ENCODE results near the gene SLC17A2.

DNA sequence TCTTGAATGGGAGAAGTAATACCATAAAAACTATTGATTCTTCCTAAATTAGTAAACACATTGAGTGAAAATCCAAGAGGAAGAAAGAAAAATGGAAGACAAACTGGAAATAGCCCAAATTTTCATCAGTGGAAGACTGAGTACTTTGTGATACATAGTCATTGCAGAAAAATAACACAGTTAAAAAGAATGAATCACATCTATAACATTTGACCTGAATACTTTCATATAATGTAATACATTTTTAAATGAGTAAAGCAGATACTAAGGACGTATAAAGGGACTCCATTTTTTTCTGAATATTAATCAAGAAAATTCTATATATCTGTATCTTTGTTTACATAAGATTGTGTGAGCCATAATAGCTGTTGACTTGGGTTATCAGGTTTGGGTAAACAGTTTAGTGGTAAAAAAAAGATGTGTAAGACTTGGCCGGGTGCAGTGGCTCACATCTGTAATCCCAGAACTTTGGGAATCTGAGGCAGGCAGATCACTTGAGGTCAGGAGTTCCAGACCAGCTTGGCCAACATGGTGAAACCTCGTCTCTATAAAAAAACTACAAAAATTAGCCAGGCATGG lies 4.3 kb upstream of the SLC17A2 start:
- TF ChIP-seq, protein P1, sequence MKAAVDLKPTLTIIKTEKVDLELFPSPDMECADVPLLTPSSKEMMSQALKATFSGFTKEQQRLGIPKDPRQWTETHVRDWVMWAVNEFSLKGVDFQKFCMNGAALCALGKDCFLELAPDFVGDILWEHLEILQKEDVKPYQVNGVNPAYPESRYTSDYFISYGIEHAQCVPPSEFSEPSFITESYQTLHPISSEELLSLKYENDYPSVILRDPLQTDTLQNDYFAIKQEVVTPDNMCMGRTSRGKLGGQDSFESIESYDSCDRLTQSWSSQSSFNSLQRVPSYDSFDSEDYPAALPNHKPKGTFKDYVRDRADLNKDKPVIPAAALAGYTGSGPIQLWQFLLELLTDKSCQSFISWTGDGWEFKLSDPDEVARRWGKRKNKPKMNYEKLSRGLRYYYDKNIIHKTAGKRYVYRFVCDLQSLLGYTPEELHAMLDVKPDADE (IDR thresholded peaks at IDR 0.05), result no peak
- TF ChIP-seq, protein P2, sequence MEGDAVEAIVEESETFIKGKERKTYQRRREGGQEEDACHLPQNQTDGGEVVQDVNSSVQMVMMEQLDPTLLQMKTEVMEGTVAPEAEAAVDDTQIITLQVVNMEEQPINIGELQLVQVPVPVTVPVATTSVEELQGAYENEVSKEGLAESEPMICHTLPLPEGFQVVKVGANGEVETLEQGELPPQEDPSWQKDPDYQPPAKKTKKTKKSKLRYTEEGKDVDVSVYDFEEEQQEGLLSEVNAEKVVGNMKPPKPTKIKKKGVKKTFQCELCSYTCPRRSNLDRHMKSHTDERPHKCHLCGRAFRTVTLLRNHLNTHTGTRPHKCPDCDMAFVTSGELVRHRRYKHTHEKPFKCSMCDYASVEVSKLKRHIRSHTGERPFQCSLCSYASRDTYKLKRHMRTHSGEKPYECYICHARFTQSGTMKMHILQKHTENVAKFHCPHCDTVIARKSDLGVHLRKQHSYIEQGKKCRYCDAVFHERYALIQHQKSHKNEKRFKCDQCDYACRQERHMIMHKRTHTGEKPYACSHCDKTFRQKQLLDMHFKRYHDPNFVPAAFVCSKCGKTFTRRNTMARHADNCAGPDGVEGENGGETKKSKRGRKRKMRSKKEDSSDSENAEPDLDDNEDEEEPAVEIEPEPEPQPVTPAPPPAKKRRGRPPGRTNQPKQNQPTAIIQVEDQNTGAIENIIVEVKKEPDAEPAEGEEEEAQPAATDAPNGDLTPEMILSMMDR (conservative IDR thresholded peaks at IDR 0.05; ENCODE audit: low read depth in 2 of 2), result no peak
- TF ChIP-seq, protein P3, sequence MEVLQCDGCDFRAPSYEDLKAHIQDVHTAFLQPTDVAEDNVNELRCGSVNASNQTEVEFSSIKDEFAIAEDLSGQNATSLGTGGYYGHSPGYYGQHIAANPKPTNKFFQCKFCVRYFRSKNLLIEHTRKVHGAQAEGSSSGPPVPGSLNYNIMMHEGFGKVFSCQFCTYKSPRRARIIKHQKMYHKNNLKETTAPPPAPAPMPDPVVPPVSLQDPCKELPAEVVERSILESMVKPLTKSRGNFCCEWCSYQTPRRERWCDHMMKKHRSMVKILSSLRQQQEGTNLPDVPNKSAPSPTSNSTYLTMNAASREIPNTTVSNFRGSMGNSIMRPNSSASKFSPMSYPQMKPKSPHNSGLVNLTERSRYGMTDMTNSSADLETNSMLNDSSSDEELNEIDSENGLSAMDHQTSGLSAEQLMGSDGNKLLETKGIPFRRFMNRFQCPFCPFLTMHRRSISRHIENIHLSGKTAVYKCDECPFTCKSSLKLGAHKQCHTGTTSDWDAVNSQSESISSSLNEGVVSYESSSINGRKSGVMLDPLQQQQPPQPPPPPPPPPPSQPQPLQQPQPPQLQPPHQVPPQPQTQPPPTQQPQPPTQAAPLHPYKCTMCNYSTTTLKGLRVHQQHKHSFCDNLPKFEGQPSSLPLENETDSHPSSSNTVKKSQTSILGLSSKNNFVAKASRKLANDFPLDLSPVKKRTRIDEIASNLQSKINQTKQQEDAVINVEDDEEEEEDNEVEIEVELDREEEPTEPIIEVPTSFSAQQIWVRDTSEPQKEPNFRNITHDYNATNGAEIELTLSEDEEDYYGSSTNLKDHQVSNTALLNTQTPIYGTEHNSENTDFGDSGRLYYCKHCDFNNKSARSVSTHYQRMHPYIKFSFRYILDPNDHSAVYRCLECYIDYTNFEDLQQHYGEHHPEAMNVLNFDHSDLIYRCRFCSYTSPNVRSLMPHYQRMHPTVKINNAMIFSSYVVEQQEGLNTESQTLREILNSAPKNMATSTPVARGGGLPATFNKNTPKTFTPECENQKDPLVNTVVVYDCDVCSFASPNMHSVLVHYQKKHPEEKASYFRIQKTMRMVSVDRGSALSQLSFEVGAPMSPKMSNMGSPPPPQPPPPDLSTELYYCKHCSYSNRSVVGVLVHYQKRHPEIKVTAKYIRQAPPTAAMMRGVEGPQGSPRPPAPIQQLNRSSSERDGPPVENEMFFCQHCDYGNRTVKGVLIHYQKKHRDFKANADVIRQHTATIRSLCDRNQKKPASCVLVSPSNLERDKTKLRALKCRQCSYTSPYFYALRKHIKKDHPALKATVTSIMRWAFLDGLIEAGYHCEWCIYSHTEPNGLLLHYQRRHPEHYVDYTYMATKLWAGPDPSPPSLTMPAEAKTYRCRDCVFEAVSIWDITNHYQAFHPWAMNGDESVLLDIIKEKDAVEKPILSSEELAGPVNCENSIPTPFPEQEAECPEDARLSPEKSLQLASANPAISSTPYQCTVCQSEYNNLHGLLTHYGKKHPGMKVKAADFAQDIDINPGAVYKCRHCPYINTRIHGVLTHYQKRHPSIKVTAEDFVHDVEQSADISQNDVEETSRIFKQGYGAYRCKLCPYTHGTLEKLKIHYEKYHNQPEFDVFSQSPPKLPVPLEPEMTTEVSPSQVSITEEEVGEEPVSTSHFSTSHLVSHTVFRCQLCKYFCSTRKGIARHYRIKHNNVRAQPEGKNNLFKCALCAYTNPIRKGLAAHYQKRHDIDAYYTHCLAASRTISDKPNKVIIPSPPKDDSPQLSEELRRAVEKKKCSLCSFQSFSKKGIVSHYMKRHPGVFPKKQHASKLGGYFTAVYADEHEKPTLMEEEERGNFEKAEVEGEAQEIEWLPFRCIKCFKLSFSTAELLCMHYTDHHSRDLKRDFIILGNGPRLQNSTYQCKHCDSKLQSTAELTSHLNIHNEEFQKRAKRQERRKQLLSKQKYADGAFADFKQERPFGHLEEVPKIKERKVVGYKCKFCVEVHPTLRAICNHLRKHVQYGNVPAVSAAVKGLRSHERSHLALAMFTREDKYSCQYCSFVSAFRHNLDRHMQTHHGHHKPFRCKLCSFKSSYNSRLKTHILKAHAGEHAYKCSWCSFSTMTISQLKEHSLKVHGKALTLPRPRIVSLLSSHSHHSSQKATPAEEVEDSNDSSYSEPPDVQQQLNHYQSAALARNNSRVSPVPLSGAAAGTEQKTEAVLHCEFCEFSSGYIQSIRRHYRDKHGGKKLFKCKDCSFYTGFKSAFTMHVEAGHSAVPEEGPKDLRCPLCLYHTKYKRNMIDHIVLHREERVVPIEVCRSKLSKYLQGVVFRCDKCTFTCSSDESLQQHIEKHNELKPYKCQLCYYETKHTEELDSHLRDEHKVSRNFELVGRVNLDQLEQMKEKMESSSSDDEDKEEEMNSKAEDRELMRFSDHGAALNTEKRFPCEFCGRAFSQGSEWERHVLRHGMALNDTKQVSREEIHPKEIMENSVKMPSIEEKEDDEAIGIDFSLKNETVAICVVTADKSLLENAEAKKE (CRISPR knock-in tag; IDR thresholded peaks at IDR 0.05), result no peak
- TF ChIP-seq POLR2AphosphoS5 (IDR thresholded peaks at IDR 0.05; ENCODE audit: low read depth) (no peak), EZH2 (IDR thresholded peaks at IDR 0.05; ENCODE audit: low read depth, unreplicated experiment) (no peak), EZH2phosphoT487 (IDR thresholded peaks at IDR 0.05; ENCODE audit: unreplicated experiment) (no peak), CREB1 (CRISPR knock-in tag; IDR thresholded peaks at IDR 0.05; ENCODE audit: low read depth) (no peak), STAT1 (IDR thresholded peaks at IDR 0.05; ENCODE audit: unreplicated experiment) (no peak), JUNB (IDR thresholded peaks at IDR 0.05; ENCODE audit: unreplicated experiment) (no peak), ZNF114 (CRISPR knock-in tag; IDR thresholded peaks at IDR 0.05) (no peak)
- TF ChIP-seq, protein P4, sequence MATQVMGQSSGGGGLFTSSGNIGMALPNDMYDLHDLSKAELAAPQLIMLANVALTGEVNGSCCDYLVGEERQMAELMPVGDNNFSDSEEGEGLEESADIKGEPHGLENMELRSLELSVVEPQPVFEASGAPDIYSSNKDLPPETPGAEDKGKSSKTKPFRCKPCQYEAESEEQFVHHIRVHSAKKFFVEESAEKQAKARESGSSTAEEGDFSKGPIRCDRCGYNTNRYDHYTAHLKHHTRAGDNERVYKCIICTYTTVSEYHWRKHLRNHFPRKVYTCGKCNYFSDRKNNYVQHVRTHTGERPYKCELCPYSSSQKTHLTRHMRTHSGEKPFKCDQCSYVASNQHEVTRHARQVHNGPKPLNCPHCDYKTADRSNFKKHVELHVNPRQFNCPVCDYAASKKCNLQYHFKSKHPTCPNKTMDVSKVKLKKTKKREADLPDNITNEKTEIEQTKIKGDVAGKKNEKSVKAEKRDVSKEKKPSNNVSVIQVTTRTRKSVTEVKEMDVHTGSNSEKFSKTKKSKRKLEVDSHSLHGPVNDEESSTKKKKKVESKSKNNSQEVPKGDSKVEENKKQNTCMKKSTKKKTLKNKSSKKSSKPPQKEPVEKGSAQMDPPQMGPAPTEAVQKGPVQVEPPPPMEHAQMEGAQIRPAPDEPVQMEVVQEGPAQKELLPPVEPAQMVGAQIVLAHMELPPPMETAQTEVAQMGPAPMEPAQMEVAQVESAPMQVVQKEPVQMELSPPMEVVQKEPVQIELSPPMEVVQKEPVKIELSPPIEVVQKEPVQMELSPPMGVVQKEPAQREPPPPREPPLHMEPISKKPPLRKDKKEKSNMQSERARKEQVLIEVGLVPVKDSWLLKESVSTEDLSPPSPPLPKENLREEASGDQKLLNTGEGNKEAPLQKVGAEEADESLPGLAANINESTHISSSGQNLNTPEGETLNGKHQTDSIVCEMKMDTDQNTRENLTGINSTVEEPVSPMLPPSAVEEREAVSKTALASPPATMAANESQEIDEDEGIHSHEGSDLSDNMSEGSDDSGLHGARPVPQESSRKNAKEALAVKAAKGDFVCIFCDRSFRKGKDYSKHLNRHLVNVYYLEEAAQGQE (IDR thresholded peaks at IDR 0.05; ENCODE audit: unreplicated experiment), result no peak
